ENCODE data around the gene JAKMIP3.

Gene JAKMIP3

DNA sequence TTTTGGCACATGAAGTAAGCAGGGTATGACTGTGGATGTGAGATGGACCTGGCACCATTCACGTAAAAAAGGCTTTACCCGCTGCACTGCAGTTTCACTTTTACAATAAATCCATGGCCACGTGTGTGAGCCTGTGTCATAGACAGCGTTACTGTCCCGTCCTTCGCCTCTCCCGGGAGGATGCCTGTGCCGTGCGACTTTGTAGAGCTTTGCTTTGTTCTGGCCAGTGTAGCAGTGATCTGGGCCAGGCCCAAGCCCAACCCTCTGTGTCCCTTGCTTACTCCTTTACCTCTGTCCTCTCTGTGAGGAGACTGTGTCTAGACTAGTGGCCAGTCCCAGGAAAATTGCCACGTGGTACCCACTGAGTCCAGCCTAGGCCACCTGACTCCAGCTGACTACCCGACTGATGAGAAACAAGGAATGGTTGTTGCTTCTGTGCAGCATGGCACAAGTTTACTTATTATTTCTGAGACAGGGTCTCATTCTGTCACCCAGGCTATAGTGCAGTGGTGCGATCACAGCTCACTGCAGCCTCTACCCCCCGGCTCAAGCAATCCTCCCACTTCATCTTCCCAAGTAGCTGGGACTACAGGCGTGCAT lies 48.1 kb downstream of the JAKMIP3 start:
- DNase-seq, result no peak

GRCh38 chr10:132114953-132115520 lies 49.3 kb downstream of the JAKMIP3 start:
- DNase-seq, result no peak
